HCT116 (cell line): Measurements from ENCODE around the gene PIAS2.

ENCODE experiments used
- CEBPB ChIP-seq: IDR thresholded peaks from 2 replicates; pipeline ENCODE4 v1.6.1; 2012; ENCODE audit warnings: low read depth
- EZH2 ChIP-seq: fragments of 200-600 bp; sonication (generic); IDR thresholded peaks from 2 replicates; pipeline ENCODE4 v1.6.1; 2017; ENCODE audit warnings: antibody characterized with exemption, mixed run types
- FOSL1 ChIP-seq: IDR thresholded peaks from 2 replicates; pipeline ENCODE4 v1.6.1; 2012; ENCODE audit warnings: low read depth
- POLR2A ChIP-seq: IDR thresholded peaks from 2 replicates; pipeline ENCODE4 v1.7.0; 2011; ENCODE audit warnings: borderline replicate concordance; ENCODE audit not compliant: insufficient read depth, insufficient read length; ENCODE audit errors: extremely low read depth
- POLR2AphosphoS5 ChIP-seq: IDR thresholded peaks from 2 replicates; pipeline ENCODE4 v1.6.1; 2011; ENCODE audit warnings: mild to moderate bottlenecking, low read depth, low read length, moderate library complexity
- RAD21 ChIP-seq: IDR thresholded peaks from 2 replicates; pipeline ENCODE4 v1.6.1; 2012; ENCODE audit warnings: low read depth, mild to moderate bottlenecking
- ZFX ChIP-seq: fragments of 450-650 bp; IDR thresholded peaks from 2 replicates; pipeline ENCODE4 v1.6.1; 2017
- TF ChIP-seq, protein P1 (sequence below), 3 experiments: fragments of 200-600 bp in 1 of 3; sonication (generic) in 1 of 3; IDR thresholded peaks in 2 of 3; conservative IDR thresholded peaks in 1 of 3; 2 replicates each; pipeline ENCODE4 v1.5.1; 2012 to 2017; ENCODE audit warnings: low read depth in 2 of 3, low read length in 2 of 3, antibody characterized with exemption in 1 of 3, borderline replicate concordance in 1 of 3, control low read depth in 1 of 3, mild to moderate bottlenecking in 1 of 3, mixed read lengths in 1 of 3, mixed run types in 1 of 3, moderate library complexity in 1 of 3; ENCODE audit not compliant: insufficient read depth in 1 of 3
- TF ChIP-seq, protein P2 (sequence below): IDR thresholded peaks from 2 replicates; pipeline ENCODE4 v1.6.1; 2012
- TF ChIP-seq, protein P3 (sequence below): IDR thresholded peaks from 2 replicates; pipeline ENCODE4 v1.6.1; 2012

GRCh38 chr18:46830633-46831032, 86.7 kb downstream of the PIAS2 start:
- TF ChIP-seq, protein P1, sequence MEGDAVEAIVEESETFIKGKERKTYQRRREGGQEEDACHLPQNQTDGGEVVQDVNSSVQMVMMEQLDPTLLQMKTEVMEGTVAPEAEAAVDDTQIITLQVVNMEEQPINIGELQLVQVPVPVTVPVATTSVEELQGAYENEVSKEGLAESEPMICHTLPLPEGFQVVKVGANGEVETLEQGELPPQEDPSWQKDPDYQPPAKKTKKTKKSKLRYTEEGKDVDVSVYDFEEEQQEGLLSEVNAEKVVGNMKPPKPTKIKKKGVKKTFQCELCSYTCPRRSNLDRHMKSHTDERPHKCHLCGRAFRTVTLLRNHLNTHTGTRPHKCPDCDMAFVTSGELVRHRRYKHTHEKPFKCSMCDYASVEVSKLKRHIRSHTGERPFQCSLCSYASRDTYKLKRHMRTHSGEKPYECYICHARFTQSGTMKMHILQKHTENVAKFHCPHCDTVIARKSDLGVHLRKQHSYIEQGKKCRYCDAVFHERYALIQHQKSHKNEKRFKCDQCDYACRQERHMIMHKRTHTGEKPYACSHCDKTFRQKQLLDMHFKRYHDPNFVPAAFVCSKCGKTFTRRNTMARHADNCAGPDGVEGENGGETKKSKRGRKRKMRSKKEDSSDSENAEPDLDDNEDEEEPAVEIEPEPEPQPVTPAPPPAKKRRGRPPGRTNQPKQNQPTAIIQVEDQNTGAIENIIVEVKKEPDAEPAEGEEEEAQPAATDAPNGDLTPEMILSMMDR (IDR thresholded peaks at IDR 0.05 in 2 of 3, conservative IDR thresholded peaks at IDR 0.05 in 1 of 3; ENCODE audit: borderline replicate concordance in 1 of 3, insufficient read depth in 1 of 3, low read depth in 2 of 3, low read length in 2 of 3): no peak
- TF ChIP-seq POLR2A: no peak
- no peak for TF ChIP-seq RAD21
- no peak for TF ChIP-seq EZH2
- TF ChIP-seq, protein P2, sequence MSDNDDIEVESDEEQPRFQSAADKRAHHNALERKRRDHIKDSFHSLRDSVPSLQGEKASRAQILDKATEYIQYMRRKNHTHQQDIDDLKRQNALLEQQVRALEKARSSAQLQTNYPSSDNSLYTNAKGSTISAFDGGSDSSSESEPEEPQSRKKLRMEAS: no peak
- TF ChIP-seq, protein P3, sequence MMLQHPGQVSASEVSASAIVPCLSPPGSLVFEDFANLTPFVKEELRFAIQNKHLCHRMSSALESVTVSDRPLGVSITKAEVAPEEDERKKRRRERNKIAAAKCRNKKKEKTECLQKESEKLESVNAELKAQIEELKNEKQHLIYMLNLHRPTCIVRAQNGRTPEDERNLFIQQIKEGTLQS: no peak
- no peak for TF ChIP-seq POLR2AphosphoS5
- no peak for TF ChIP-seq CEBPB
- TF ChIP-seq FOSL1: no peak
- no peak for TF ChIP-seq ZFX
